Thoracic aorta (tissue), 2 donors: ENCODE results near the gene CDR2. TPM values are rescaled to one million over a fixed set of nuclear protein-coding genes. Genes with fewer than 3 reads are reported as not detected.

ENCODE experiments used
- ATAC-seq: fragments of 150-250 bp; one replicate; pipeline ENCODE4 v1.8.0; 2017; ENCODE audit warnings: low read depth; ENCODE audit not compliant: insufficient number of reproducible peaks, low FRiP score
- DNase-seq: peaks from one replicate; pipeline ENCODE4 v3.0.0-alpha.2; 2020; ENCODE audit warnings: low spot score
- H3K27ac ChIP-seq, 2 donors: fragments of 200-600 bp; sonication (generic); 1 replicate in 1 of 2; 2 replicates in 1 of 2; pipeline ENCODE4 v1.5.1; 2016; ENCODE audit warnings: mild to moderate bottlenecking in 2 of 2, moderate library complexity in 2 of 2
- H3K27me3 ChIP-seq: fragments of 200-600 bp; sonication (generic); replicated peaks from 2 replicates; pipeline ENCODE4 v1.6.0; 2016; ENCODE audit warnings: mild to moderate bottlenecking; ENCODE audit not compliant: insufficient read depth
- H3K36me3 ChIP-seq: fragments of 200-600 bp; sonication (generic); one replicate; pipeline ENCODE4 v1.5.1; 2016
- H3K4me1 ChIP-seq, 2 donors: fragments of 200-600 bp; sonication (generic); 1 replicate in 1 of 2; 2 replicates in 1 of 2; pipeline versions ENCODE4 v1.5.1 to v1.6.0; 2016; ENCODE audit warnings: low read depth in 2 of 2, mild to moderate bottlenecking in 1 of 2; ENCODE audit not compliant: control insufficient read depth in 1 of 2
- H3K4me3 ChIP-seq: fragments of 200-600 bp; sonication (generic); 2 replicates; pipeline ENCODE4 v1.5.1; 2016; ENCODE audit warnings: mild to moderate bottlenecking
- H3K9me3 ChIP-seq: fragments of 200-600 bp; sonication (generic); 2 replicates; pipeline ENCODE4 v1.5.1; 2016
- total RNA-seq, 2 donors: library from RNA; depleted of rRNA; stranded (reverse); fragments of >200 nt; gene quantifications; one replicate each; pipeline versions ENCODE4 v1.1.0 to v1.2.3, GENCODE V29; 2016
- TF ChIP-seq, protein P1 (sequence below): fragments of 200-600 bp; sonication (generic); IDR thresholded peaks from one replicate; pipeline ENCODE4 v1.5.1; 2019; ENCODE audit warnings: antibody characterized with exemption

Gene CDR2
- total RNA-seq, 2 donors from 2014 or later = 41.2 to 55.0 TPM

DNA sequence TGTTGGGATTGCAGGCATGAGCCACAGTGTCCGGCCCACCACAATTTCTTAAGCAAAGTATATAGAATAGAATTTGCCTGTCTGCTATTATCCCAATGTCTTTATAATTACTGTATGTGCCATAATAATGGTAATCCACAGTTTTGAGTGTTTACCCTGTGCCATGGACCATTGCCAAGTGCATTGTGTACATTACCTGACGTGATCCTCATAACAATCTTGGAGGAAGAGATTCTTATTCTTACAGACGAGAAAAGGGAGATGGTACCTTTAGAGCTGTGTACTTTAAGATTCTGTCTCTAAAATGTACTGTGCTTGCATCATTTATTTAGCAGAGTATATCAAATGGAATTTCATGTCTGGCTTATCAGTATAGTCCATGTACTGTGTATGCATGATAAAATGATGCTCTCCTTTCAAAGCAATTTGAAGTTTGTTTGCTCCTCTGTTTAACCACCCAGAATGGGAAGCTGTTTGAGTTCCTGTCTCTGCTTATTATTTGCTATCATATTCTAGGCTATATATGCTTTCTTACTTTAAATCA is 13.8 kb upstream of the CDR2 start:
- H3K9me3 ChIP-seq = no peaks in the 10 kb centered on the region
- TF ChIP-seq, protein P1, sequence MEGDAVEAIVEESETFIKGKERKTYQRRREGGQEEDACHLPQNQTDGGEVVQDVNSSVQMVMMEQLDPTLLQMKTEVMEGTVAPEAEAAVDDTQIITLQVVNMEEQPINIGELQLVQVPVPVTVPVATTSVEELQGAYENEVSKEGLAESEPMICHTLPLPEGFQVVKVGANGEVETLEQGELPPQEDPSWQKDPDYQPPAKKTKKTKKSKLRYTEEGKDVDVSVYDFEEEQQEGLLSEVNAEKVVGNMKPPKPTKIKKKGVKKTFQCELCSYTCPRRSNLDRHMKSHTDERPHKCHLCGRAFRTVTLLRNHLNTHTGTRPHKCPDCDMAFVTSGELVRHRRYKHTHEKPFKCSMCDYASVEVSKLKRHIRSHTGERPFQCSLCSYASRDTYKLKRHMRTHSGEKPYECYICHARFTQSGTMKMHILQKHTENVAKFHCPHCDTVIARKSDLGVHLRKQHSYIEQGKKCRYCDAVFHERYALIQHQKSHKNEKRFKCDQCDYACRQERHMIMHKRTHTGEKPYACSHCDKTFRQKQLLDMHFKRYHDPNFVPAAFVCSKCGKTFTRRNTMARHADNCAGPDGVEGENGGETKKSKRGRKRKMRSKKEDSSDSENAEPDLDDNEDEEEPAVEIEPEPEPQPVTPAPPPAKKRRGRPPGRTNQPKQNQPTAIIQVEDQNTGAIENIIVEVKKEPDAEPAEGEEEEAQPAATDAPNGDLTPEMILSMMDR = no peak
- ATAC-seq = no peak
- no peaks in the 10 kb centered on the region for H3K27me3 ChIP-seq
- no peak overlapping the region for H3K27ac ChIP-seq
- no peaks in the 10 kb centered on the region for H3K36me3 ChIP-seq
- H3K4me3 ChIP-seq = no peak overlapping the region
- H3K4me1 ChIP-seq = peaks cover 3 to 8% of the 10 kb centered on the region in 2 donors
- no peak for DNase-seq

DNA sequence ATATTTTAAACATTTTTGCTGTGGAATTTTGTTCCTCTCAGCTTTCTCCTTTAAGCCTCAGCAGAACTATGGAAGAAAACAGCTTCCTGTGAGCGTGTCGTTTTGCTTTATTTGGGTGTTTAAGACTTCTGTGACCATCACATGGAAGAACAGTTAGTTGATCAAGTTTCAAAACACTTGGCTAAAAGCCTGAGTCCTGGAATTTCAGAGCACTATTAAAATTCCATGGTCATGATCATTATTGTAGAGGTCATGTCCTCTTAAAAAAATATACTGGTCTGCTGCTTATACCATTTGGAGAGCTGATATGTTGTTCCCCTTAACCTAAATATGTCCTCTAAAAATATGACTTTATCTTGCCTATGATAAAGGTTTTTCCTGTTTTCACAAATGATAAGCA is 12.6 kb upstream of the CDR2 start:
- H3K27ac ChIP-seq = peak overlapping the region in 1 of 2 donors; percentile 2

DNA sequence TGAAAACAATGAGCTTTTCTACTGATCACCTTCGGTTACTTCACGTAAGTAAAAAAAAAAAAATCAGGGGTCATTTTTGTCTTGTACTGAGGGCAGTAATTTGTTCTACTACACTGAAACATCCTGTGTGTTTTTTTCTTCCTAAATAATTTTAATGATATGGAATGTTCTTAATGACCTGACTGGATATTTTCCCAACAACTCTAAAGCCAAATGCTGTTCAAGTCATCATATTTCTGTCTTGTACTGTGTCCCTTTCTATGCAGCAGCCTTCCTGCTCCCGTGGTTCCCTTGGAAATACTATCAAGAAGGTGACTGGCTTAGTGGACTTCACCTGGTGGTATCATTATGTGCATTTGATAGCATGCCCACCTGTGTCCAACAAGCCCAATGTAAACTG is 10.8 kb upstream of the CDR2 start:
- no peak for ATAC-seq
- no peak overlapping the region for H3K4me3 ChIP-seq
- no peaks in the 10 kb centered on the region for H3K36me3 ChIP-seq
- TF ChIP-seq, protein P1 = no peak
- no peaks in the 10 kb centered on the region for H3K9me3 ChIP-seq
- no peak for DNase-seq
- peaks cover 3 to 8% of the 10 kb centered on the region in 2 donors for H3K4me1 ChIP-seq
- no peaks in the 10 kb centered on the region for H3K27me3 ChIP-seq
- H3K27ac ChIP-seq = no peak overlapping the region

More for the DNA sequence above, 12.6 kb upstream of the CDR2 start:
- TF ChIP-seq, protein P1 = no peak
- Histone ChIP-seq H3K4me3 (no peak overlapping the region), H3K27me3 (no peaks in the 10 kb centered on the region), H3K36me3 (no peaks in the 10 kb centered on the region), H3K9me3 (no peaks in the 10 kb centered on the region), H3K4me1 (peaks cover 3 to 8% of the 10 kb centered on the region in 2 donors)
- no peak for ATAC-seq
- DNase-seq = no peak

DNA sequence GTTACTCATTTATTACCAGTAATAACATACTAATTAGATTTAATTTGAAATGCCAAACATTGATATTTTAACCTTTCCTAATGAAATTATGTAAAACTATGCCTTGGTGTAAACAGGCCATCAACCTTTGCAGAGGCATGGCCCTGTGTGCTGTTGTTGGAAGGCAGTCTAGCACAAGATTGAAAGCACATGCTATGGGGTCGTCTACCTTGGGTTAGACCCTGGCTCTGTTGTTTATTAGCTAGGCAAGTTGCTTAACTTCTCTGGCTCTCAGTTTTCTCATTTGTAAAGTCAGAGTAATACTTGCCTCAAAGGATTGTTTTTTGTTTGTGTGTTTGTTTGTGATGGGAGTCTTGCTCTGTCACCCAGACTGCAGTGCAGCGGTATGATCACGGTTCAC is 9.4 kb upstream of the CDR2 start:
- no peak for DNase-seq
- Histone ChIP-seq H3K36me3 (no peaks in the 10 kb centered on the region), H3K27ac (no peak overlapping the region), H3K4me3 (no peak overlapping the region), H3K27me3 (no peaks in the 10 kb centered on the region), H3K9me3 (no peaks in the 10 kb centered on the region), H3K4me1 (peaks cover 3 to 8% of the 10 kb centered on the region in 2 donors)
- no peak for ATAC-seq
- TF ChIP-seq, protein P1 = no peak

DNA sequence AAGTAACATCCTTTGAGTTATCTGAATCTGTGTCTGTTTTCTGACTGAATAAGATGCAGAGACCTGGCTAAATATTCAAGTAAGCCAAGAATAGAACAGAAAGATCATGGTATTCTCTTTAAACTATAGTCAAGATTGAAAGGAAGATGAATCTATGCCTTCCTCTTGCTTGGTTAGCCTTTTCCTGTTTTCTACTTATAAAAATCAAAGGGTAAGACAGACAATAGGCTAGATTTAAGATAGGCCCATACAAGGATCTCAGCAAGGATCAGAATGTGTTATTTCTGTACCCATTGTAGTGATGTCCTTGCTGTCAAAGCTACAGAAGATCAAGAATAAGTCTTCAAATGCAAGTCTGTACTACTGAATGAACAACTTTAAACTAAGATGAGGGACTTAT is 7.0 kb upstream of the CDR2 start:
- ATAC-seq (no peak), DNase-seq (no peak)
- TF ChIP-seq, protein P1 = no peak
- Histone ChIP-seq H3K9me3 (no peaks in the 10 kb centered on the region), H3K27me3 (no peaks in the 10 kb centered on the region), H3K27ac (no peak overlapping the region), H3K4me3 (no peak overlapping the region), H3K4me1 (no peaks in the 10 kb centered on the region), H3K36me3 (no peaks in the 10 kb centered on the region)
